Osteoblast (primary cell): ENCODE data around the gene USHBP1. TPM values are rescaled to one million over a fixed set of nuclear protein-coding genes. Genes with fewer than 3 reads are reported as not detected.

Source experiments
- DNase-seq: peaks from one replicate; pipeline ENCODE4 v3.0.0; 2011; ENCODE audit warnings: low spot score, mixed read lengths; ENCODE audit not compliant: insufficient read length; ENCODE audit errors: missing footprints
- H2AFZ ChIP-seq: 2 replicates; pipeline ENCODE4 v1.6.0; 2011; ENCODE audit warnings: mild to moderate bottlenecking, low read length
- H3K27ac ChIP-seq: 2 replicates; pipeline ENCODE4 v1.5.1; 2011; ENCODE audit warnings: mild to moderate bottlenecking, low read depth, low read length, moderate library complexity
- H3K27me3 ChIP-seq: 2 replicates; pipeline ENCODE4 v1.6.0; 2012; ENCODE audit warnings: mild to moderate bottlenecking, control low read depth, inconsistent platforms, low read length, moderate library complexity; ENCODE audit not compliant: insufficient read depth
- H3K36me3 ChIP-seq: 2 replicates; pipeline ENCODE4 v1.5.1; 2011; ENCODE audit warnings: mild to moderate bottlenecking, low read length, control low read depth, moderate library complexity; ENCODE audit not compliant: insufficient read depth
- H3K4me1 ChIP-seq: 2 replicates; pipeline ENCODE4 v1.5.1; 2011; ENCODE audit warnings: mild to moderate bottlenecking, low read length, control low read depth, moderate library complexity; ENCODE audit not compliant: insufficient read depth
- H3K4me2 ChIP-seq: 2 replicates; pipeline ENCODE4 v1.6.0; 2011; ENCODE audit warnings: mild to moderate bottlenecking, low read length; ENCODE audit not compliant: insufficient read depth
- H3K4me3 ChIP-seq: fragments of 200-600 bp; sonication (generic); 3 replicates; pipeline ENCODE4 v1.5.1; 2012; ENCODE audit warnings: mild to moderate bottlenecking, low read length, inconsistent platforms; ENCODE audit not compliant: insufficient read depth
- H3K79me2 ChIP-seq: 2 replicates; pipeline ENCODE4 v1.6.0; 2012; ENCODE audit warnings: mild to moderate bottlenecking, low read length, control low read depth, inconsistent platforms; ENCODE audit not compliant: insufficient read depth
- H3K9me3 ChIP-seq: 2 replicates; pipeline ENCODE4 v1.5.1; 2011; ENCODE audit warnings: low read depth, low read length, control low read depth
- H4K20me1 ChIP-seq: 2 replicates; pipeline ENCODE4 v1.6.0; 2012; ENCODE audit warnings: mild to moderate bottlenecking, low read length, control low read depth; ENCODE audit not compliant: insufficient read depth
- CTCF ChIP-seq: IDR thresholded peaks from 2 replicates; pipeline ENCODE4 v1.5.1; 2011; ENCODE audit warnings: mild to moderate bottlenecking, low read depth, low read length, moderate library complexity; ENCODE audit errors: extremely low read depth
- total RNA-seq: library from RNA; depleted of rRNA; stranded (reverse); fragments of >200 nt; gene quantifications from 2 replicates; pipeline ENCODE4 v1.2.3, GENCODE V29; 2012

USHBP1 gene
- total RNA-seq, 1 donor: not detected

DNA sequence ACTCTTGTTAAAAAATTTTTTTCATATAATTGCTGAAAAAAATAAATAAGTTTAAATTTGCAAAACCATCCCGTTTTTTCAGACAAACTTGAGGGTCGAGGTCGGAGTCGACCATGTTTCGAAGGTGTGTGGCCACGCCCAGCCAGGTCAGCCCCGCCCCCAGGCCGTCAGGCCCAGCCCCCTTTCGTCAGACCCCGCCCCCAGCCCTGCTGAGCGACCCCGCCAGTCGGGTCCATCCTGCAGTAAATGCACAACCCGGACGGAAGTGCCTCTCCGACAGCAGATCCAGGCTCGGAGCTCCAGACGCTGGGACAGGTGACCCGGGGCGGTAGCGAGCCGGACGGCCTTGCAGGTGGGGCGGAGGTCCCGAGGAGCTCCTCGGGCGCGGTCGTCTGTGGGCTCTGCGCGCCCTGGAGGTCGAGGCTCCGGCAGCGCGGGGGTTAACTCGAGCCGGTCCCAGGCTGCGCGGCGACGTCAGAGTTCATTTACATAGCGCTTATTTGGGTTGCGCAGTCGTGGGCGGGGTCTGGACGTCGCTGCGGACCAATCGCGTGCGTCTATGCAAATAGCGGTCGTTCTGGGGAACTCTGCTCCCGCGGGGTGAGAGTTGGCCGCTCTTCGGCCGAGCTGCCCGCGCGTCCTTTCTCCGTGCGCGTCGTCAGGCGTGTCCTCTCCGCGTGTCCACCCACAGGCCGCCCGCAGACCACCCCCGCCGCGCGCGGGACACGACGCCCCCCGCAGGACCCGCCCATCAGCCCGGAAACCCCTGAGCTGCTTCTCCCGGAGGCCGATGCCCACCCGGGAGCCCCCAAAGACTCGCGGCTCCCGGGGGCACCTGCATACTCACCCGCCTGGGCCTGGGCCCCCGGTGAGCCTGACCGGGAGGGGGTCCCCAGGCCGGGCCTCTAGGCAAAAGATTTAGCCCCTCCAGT lies 38.3 kb downstream of the USHBP1 start, which contains the start of gene OCEL1:
TSS of gene OCEL1 (plus strand) at position 225 of the 932 bp plus-strand sequence. CDS start at position 247, 22 bp downstream.
- DNase-seq: peak; percentile 99

DNA sequence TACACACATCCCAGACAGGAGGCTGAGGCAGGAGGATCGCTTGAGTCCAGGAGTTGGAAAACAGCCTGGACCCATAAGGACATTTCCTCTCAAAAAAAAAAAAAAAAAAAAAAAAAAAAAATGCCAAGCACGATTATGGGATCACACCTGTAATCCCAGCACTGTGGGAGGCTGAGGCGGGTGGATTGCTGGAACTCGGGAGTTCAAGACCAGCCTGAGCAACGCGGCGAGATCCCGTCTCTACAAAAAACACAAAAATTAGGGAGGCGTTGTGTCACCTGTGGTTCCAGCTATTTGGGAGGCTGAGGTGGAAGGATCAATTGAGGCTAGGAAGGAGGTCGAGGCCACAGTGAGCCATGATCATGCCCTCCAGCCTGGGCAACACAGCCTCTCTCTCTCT lies 39.5 kb downstream of the USHBP1 start:
- H3K79me2 ChIP-seq: no peaks in the 10 kb centered on the region
- peaks cover 10% of the 10 kb centered on the region for H3K4me1 ChIP-seq
- no peaks in the 10 kb centered on the region for H4K20me1 ChIP-seq
- H3K4me3 ChIP-seq: no peak overlapping the region
- no peak overlapping the region for H2AFZ ChIP-seq
- no peak overlapping the region for H3K27ac ChIP-seq
- peak overlapping the region; percentile 88 for H3K4me2 ChIP-seq
- H3K9me3 ChIP-seq: no peaks in the 10 kb centered on the region
- TF ChIP-seq CTCF: no peak
- DNase-seq: no peak
- no peaks in the 10 kb centered on the region for H3K27me3 ChIP-seq
- no peaks in the 10 kb centered on the region for H3K36me3 ChIP-seq

More for the DNA sequence above, 38.3 kb downstream of the USHBP1 start, which contains the start of gene OCEL1:
- Histone ChIP-seq H2AFZ (peak within 1 kb of the TSS; percentile 94), H3K27ac (peak within 1 kb of the TSS; percentile 56), H3K4me2 (peak within 1 kb of the TSS; percentile 88), H3K27me3 (no peaks in the 10 kb centered on the region), H3K9me3 (no peaks in the 10 kb centered on the region), H3K4me1 (peaks cover 4% of the 10 kb centered on the region), H4K20me1 (no peaks in the 10 kb centered on the region), H3K79me2 (no peaks in the 10 kb centered on the region), H3K4me3 (peak within 1 kb of the TSS; percentile 88), H3K36me3 (no peaks in the 10 kb centered on the region)
- no peak for TF ChIP-seq CTCF

DNA sequence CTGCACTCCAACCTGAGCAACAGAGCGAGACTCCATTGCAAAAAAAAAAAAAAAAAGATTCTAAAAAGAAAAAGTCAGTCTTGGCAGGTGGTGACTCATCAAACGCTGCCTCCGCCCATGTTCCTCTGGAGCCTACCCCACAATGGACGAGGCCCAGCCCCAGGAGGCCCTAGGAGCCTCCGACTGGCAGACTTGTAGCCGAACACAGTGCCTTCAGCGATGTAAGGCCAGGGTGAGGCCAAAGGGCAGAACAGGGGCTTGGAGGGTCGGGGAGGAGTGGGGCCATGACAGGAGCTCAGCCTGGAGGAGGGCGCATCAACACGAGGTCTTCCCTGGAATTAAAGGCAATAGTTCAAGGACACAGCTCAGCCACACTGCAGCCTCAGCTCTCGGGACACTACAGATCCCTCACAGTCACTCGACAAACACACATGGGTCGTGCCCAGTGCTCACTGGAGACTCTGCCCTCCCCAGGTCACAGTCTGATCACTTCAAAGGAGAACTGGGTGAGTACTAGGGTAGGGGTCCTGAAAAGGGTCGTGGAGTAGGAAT lies 44.3 kb downstream of the USHBP1 start:
- Histone ChIP-seq H3K4me3 (no peak overlapping the region), H3K27me3 (no peaks in the 10 kb centered on the region), H3K4me2 (peak overlapping the region; percentile 1), H3K9me3 (no peaks in the 10 kb centered on the region), H3K4me1 (peaks cover 9% of the 10 kb centered on the region), H3K36me3 (peaks cover 15% of the 10 kb centered on the region), H2AFZ (peak overlapping the region; percentile 67), H3K79me2 (peaks cover 3% of the 10 kb centered on the region), H3K27ac (no peak overlapping the region), H4K20me1 (no peaks in the 10 kb centered on the region)
- TF ChIP-seq CTCF: no peak
- peak; percentile 96 for DNase-seq

DNA sequence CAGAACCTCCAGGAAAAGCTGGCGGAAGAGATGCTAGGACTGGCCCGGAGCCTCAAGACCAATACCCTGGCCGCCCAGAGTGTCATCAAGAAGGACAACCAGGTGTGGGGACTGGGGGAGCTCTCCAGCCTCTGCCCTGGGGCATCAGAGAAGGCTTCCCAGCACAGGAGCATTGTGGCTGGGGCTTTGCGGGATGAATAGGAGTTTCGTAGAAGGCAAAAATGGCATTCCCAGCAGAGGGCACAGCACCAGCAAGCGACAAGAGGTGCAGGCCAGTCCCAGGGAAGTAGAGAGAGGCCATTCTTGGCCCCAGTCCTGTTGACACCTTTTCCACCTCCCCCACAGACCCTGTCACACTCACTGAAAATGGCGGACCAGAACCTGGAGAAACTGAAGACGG lies 45.3 kb downstream of the USHBP1 start:
- Histone ChIP-seq H3K4me2 (no peak overlapping the region), H3K4me3 (no peak overlapping the region), H4K20me1 (no peaks in the 10 kb centered on the region), H3K79me2 (peaks cover 3% of the 10 kb centered on the region), H3K9me3 (no peaks in the 10 kb centered on the region), H2AFZ (no peak overlapping the region), H3K4me1 (peaks cover 16% of the 10 kb centered on the region), H3K36me3 (peaks cover 15% of the 10 kb centered on the region), H3K27ac (no peak overlapping the region), H3K27me3 (no peaks in the 10 kb centered on the region)
- TF ChIP-seq CTCF: no peak
- DNase-seq: peak; percentile 39
